HL-60/S4 treated with retinoic acid at 250 ng/mL for 4 days and 3 days (cell line): ENCODE data around the gene UST.
"Not testable (repeated sequence)": the region's sequence is repeated elsewhere in the genome, so short reads cannot be mapped to it uniquely, and the experiment has no call there.

Experiments used
- in situ Hi-C: fragments of 300-500 bp; cut with MboI; formaldehyde crosslinking; loops from 2 replicates; pipeline ENCODE4 v1.7.0; 2022; ENCODE audit warnings: low sequenced_read_pairs

UST gene

GRCh38 chr6:148857798-148858390 lies 111.1 kb downstream of the UST start:
- in situ Hi-C loops: no loop called here

GRCh38 chr6:148864132-148864531 lies 117.3 kb downstream of the UST start:
- in situ Hi-C loops: not testable (repeated sequence)

- in situ Hi-C loops: no loop called here
Measured at GRCh38 chr6:148864941-148865340, 118.1 kb downstream of the UST start.

GRCh38 chr6:148866657-148867268 lies 119.9 kb downstream of the UST start:
- in situ Hi-C loops: no loop called here

- in situ Hi-C loops: no loop called here
Measured at GRCh38 chr6:148867862-148868261, 121.0 kb downstream of the UST start.

GRCh38 chr6:148868314-148868713 lies 121.5 kb downstream of the UST start:
- in situ Hi-C loops: no loop called here

GRCh38 chr6:148868901-148869300 lies 122.1 kb downstream of the UST start:
- in situ Hi-C loops: no loop called here

GRCh38 chr6:148869585-148869984 lies 122.8 kb downstream of the UST start:
- in situ Hi-C loops: no loop called here

- in situ Hi-C loops: no loop called here
Measured at GRCh38 chr6:148873154-148873553, 126.3 kb downstream of the UST start.

GRCh38 chr6:148873868-148874267 lies 127.0 kb downstream of the UST start:
- in situ Hi-C loops: no loop called here

GRCh38 chr6:148874698-148875293 lies 128.0 kb downstream of the UST start:
- in situ Hi-C loops: no loop called here

GRCh38 chr6:148878683-148879082 lies 131.9 kb downstream of the UST start:
- in situ Hi-C loops: no loop called here

GRCh38 chr6:148880742-148881141 lies 133.9 kb downstream of the UST start:
- in situ Hi-C loops: not testable (repeated sequence)

GRCh38 chr6:148881593-148882311 lies 134.9 kb downstream of the UST start:
- in situ Hi-C loops: no loop called here

- in situ Hi-C loops: no loop called here
Measured at GRCh38 chr6:148883270-148883669, 136.4 kb downstream of the UST start.

- in situ Hi-C loops: no loop called here
Measured at GRCh38 chr6:148884461-148884860, 137.6 kb downstream of the UST start.

- in situ Hi-C loops: no loop called here
Measured at GRCh38 chr6:148885136-148885865, 138.5 kb downstream of the UST start.

GRCh38 chr6:148885925-148886845 lies 139.4 kb downstream of the UST start:
- in situ Hi-C loops: no loop called here

- in situ Hi-C loops: no loop called here
Measured at GRCh38 chr6:148887181-148887580, 140.4 kb downstream of the UST start.

- in situ Hi-C loops: no loop called here
Measured at GRCh38 chr6:148888856-148889255, 142.0 kb downstream of the UST start.
